Epithelial cell of proximal tubule (primary cell): ENCODE results near the gene SYS1. TPM values are rescaled to one million over a fixed set of nuclear protein-coding genes. Genes with fewer than 3 reads are reported as not detected.

Experiments used
- DNase-seq: peaks from one replicate; pipeline ENCODE4 v3.0.0-alpha.2; 2011; ENCODE audit warnings: low read depth
- H3K4me3 ChIP-seq: 2 replicates; pipeline ENCODE4 v1.5.1; 2011; ENCODE audit warnings: low read depth, mild to moderate bottlenecking, low read length
- CTCF ChIP-seq: conservative IDR thresholded peaks from 2 replicates; pipeline ENCODE4 v1.5.1; 2012; ENCODE audit warnings: low read depth, mild to moderate bottlenecking, low read length
- total RNA-seq: library from RNA; depleted of rRNA; stranded (reverse); fragments of >200 nt; gene quantifications from 2 replicates; pipeline ENCODE4 v1.2.3, GENCODE V29; 2015

The SYS1 gene
- total RNA-seq, 1 donor from 2014 or later = 30.3 TPM

GRCh38 chr20:45329497-45330319, 33.2 kb upstream of the SYS1 start:
- no peak overlapping the region for H3K4me3 ChIP-seq
- no peak for DNase-seq
- peak; percentile 40 for TF ChIP-seq CTCF

DNA sequence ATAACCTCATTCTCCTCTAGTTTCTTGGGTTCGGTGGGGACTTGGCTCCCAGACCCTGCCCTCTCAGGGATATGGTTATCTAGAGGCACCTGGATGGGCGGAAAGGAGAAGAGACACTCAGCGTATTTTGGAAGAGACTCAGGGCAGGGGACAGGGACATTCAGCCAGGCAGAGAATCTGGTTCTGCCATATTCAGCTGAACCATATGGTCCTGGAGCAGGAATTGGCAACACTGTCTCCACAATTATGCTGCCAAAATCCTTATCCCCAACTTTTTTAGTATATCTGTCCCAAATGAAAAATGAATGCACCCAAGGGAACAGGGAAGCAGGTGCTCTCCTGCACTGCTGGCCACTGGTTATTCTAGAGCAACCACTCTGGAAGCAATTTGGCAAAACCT, 32.5 kb upstream of the SYS1 start:
- DNase-seq = no peak
- no peak for TF ChIP-seq CTCF
- H3K4me3 ChIP-seq = no peak overlapping the region

- TF ChIP-seq CTCF = no peak
- peak overlapping the region; percentile 32 for H3K4me3 ChIP-seq
- DNase-seq = no peak
Measured at GRCh38 chr20:45336530-45337366, 26.2 kb upstream of the SYS1 start.

GRCh38 chr20:45337367-45338120, 25.4 kb upstream of the SYS1 start:
- peak; percentile 3 for TF ChIP-seq CTCF
- no peak for DNase-seq
- peak overlapping the region; percentile 32 for H3K4me3 ChIP-seq

GRCh38 chr20:45338121-45339030, 24.6 kb upstream of the SYS1 start:
- DNase-seq = no peak
- no peak for TF ChIP-seq CTCF
- H3K4me3 ChIP-seq = peak overlapping the region; percentile 4

GRCh38 chr20:45339084-45339483, 23.9 kb upstream of the SYS1 start:
- H3K4me3 ChIP-seq = no peak overlapping the region
- TF ChIP-seq CTCF = no peak
- no peak for DNase-seq
